Fibroblast of skin of abdomen (primary cell): ENCODE data around the gene FOXJ1.

ENCODE experiments used
- DNase-seq: peaks from one replicate; pipeline ENCODE4 v3.0.0-alpha.2; 2013

FOXJ1 gene

DNA sequence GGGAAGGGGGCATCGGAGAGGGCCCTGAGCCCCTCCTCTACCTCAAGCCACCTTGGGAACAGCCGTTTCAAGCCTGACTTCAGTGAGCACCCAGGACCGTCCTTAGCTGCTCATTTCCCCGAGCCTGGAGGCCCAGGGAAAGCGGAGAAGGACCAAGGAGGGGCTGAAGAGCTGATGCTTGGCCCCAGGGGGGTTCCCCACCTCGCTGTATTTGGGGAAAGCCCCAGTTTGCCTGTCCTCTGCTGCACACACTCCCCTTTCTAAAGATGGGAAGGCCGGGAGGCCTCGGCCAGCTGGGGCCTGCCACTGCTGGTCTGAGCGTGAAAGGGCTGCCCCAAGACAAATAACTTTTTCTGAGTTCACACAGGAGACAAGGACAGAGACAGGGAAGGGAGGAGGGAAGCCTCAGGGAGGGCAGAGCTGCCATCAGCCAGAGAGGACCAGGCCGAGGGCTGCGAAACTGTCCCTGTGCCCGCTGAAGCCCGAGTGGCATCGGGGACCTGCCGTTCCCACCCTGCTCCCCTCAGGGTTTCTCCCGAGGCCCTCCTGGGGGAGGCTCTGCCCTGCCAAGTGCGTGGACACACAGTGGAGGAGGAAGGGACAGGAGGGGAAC is 50.4 kb downstream of the FOXJ1 start:
- DNase-seq: no peak

- DNase-seq: no peak
Measured at GRCh38 chr17:76089680-76090516, 51.1 kb downstream of the FOXJ1 start.

- DNase-seq: no peak
Measured at GRCh38 chr17:76088868-76089576, 52.0 kb downstream of the FOXJ1 start.

GRCh38 chr17:76088041-76088867 is 52.8 kb downstream of the FOXJ1 start:
- no peak for DNase-seq

DNA sequence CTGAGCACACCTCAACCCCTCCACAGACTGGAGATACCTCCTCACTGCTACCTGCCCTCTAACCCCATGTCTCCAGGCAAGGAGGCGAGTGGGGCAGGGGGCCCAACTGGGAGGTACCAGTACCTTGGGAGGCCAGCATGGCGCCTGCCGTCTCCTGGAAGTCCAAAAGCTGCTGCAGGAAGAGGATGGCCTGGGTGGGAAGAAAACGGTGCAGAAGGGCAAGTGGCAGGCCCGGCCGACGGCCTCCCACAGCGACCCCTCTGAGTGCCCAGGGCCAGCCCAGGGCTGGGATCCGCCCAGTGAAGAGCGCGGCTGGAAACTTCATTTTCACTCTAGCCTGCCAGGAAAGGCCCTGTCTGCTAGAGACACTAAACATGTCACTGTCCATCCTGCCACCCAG is 53.5 kb downstream of the FOXJ1 start:
- no peak for DNase-seq

GRCh38 chr17:76086384-76086783 is 54.7 kb downstream of the FOXJ1 start:
- no peak for DNase-seq
